Urinary bladder (tissue), 4 donors: Measurements from ENCODE around the gene TMEM208. TPM values are rescaled to one million over a fixed set of nuclear protein-coding genes. Genes with fewer than 3 reads are reported as not detected.
A peak's percentile ranks its signal among the peaks of the same experiment; 100 is the strongest.

Experiments used
- DNase-seq: peaks from one replicate; pipeline ENCODE4 v3.0.0-alpha.2; 2015; ENCODE audit errors: extremely low spot score
- H3K27ac ChIP-seq: one replicate; pipeline ENCODE4 v1.5.1; 2013; ENCODE audit warnings: low read depth, mild to moderate bottlenecking, moderate library complexity
- H3K36me3 ChIP-seq: one replicate; pipeline ENCODE4 v1.6.1; 2013; ENCODE audit warnings: mild to moderate bottlenecking, moderate library complexity; ENCODE audit not compliant: insufficient read depth
- H3K4me1 ChIP-seq: one replicate; pipeline ENCODE4 v1.6.1; 2013; ENCODE audit warnings: mild to moderate bottlenecking, moderate library complexity; ENCODE audit not compliant: insufficient read depth
- H3K4me3 ChIP-seq: one replicate; pipeline ENCODE4 v1.5.1; 2013; ENCODE audit warnings: low read depth, low read length
- WGBS: extraction: QIAGEN DNeasy Blood & Tissue Kit; methylation state at CpG from one replicate; pipeline ENCODE4 v1.1.7; 2013; 5-methylcytosine and 5-hydroxymethylcytosine counted together
- polyA plus RNA-seq: library from polyadenylated mRNA; stranded (reverse); fragments of 200-250 nt; gene quantifications from one replicate; pipeline ENCODE4 v1.2.3, GENCODE V29; 2013
- total RNA-seq: library from RNA; depleted of rRNA; stranded (reverse); fragments of >200 nt; gene quantifications from one replicate; pipeline ENCODE4 v1.2.3, GENCODE V29; 2014
- donor health status: healthy with polysubstance abuse.
- donor health status: healthy.

Gene TMEM208
- 12.6 TPM for total RNA-seq
- polyA plus RNA-seq = 54.4 TPM

GRCh38 chr16:67226804-67227566 lies at the start of gene TMEM208:
TMEM208 (plus strand) TSS chr16:67227130; CDS start chr16:67227219, 89 bp downstream.
- WGBS = under 1% methylated on average over 46 of the region's 46 CpGs
- peak; percentile 97 for DNase-seq

GRCh38 chr16:67177743-67178699 lies 48.9 kb upstream of the TMEM208 start:
- Histone ChIP-seq H3K27ac (peak overlapping the region; percentile 54), H3K4me1 (no peaks in the 10 kb centered on the region), H3K4me3 (peak overlapping the region; percentile 37), H3K36me3 (no peaks in the 10 kb centered on the region)
- WGBS = 5% methylated on average over 73 of the region's 73 CpGs
- no peak for DNase-seq

More at GRCh38 chr16:67226804-67227566, at the start of gene TMEM208:
- H3K36me3 ChIP-seq = no peaks in the 10 kb centered on the region
- H3K4me1 ChIP-seq = no peaks in the 10 kb centered on the region
- peak within 1 kb of the TSS; percentile 73 for H3K4me3 ChIP-seq
- H3K27ac ChIP-seq = peak within 1 kb of the TSS; percentile 73

- Histone ChIP-seq H3K4me1 (no peaks in the 10 kb centered on the region), H3K27ac (no peak overlapping the region), H3K36me3 (no peaks in the 10 kb centered on the region), H3K4me3 (no peak overlapping the region)
- WGBS = 91% methylated on average over 13 of the region's 13 CpGs
- no peak for DNase-seq
Measured at GRCh38 chr16:67179421-67180080, 47.4 kb upstream of the TMEM208 start.

GRCh38 chr16:67180166-67180565 lies 46.8 kb upstream of the TMEM208 start:
- H3K4me1 ChIP-seq = no peaks in the 10 kb centered on the region
- DNase-seq = no peak
- 94% methylated on average over 16 of the region's 16 CpGs for WGBS
- H3K4me3 ChIP-seq = no peak overlapping the region
- no peak overlapping the region for H3K27ac ChIP-seq
- H3K36me3 ChIP-seq = no peaks in the 10 kb centered on the region

DNA sequence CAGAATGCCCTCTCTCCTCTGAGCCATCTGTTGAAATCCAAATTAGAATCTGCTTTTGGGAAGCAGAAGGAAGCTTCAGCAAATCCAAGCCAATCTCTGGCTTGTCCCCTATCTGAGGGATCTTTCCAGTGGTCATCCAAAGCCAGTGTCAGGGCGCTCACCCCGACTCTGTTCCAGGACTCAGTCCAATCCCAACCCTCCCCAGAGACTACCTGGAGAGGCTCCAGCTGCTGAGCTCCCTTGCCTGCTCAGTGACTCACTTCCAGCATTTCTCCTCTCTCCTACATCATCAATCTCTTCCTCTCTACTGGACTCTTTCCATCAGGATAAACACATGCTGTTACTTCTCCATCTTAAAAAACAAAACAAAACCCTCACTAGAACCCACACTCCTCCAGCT lies 45.6 kb upstream of the TMEM208 start:
- no peaks in the 10 kb centered on the region for H3K4me1 ChIP-seq
- H3K36me3 ChIP-seq = no peaks in the 10 kb centered on the region

DNA sequence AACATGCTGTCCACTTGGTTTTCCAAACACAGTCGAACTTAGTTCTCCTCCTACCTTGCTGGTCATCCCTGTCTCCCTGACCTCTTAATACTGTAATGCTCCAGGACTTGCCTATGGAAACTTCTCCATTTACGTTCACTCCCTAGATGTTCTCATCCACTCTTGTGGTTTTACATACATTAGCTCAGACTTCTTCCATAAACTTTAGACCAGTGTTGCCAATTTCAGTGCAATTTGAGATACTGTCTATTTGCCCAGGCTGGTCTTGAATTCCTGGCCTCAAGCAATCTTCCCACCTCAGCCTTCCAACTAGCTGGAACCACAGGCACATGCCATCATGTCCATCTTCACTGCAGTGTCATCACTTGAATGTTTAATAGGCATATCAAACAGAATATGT lies 44.6 kb upstream of the TMEM208 start:
- H3K36me3 ChIP-seq = no peaks in the 10 kb centered on the region
- H3K4me3 ChIP-seq = no peak overlapping the region
- WGBS = 90% methylated on average over 2 of the region's 2 CpGs
- H3K4me1 ChIP-seq = no peaks in the 10 kb centered on the region
- no peak for DNase-seq
- no peak overlapping the region for H3K27ac ChIP-seq

More for the DNA sequence above, 45.6 kb upstream of the TMEM208 start:
- WGBS = 24% methylated on average over 2 of the region's 2 CpGs
- Histone ChIP-seq H3K27ac (no peak overlapping the region), H3K4me3 (no peak overlapping the region)
- no peak for DNase-seq

GRCh38 chr16:67183284-67183626 lies 43.7 kb upstream of the TMEM208 start:
- H3K4me1 ChIP-seq = no peaks in the 10 kb centered on the region
- no peak overlapping the region for H3K27ac ChIP-seq
- H3K36me3 ChIP-seq = no peaks in the 10 kb centered on the region
- DNase-seq = no peak
- WGBS = 6% methylated on average over 11 of the region's 11 CpGs
- H3K4me3 ChIP-seq = no peak overlapping the region

GRCh38 chr16:67183627-67184452 lies 43.1 kb upstream of the TMEM208 start, which contains the start of gene MATCAP1:
MATCAP1 (minus strand) TSS chr16:67183963; CDS start chr16:67180610, 3,353 bp downstream.
- Histone ChIP-seq H3K27ac (peak within 1 kb of the TSS; percentile 94), H3K4me3 (peak within 1 kb of the TSS; percentile 46), H3K4me1 (no peaks in the 10 kb centered on the region), H3K36me3 (no peaks in the 10 kb centered on the region)
- peak; percentile 96 for DNase-seq
- under 1% methylated on average over 77 of the region's 77 CpGs for WGBS

DNA sequence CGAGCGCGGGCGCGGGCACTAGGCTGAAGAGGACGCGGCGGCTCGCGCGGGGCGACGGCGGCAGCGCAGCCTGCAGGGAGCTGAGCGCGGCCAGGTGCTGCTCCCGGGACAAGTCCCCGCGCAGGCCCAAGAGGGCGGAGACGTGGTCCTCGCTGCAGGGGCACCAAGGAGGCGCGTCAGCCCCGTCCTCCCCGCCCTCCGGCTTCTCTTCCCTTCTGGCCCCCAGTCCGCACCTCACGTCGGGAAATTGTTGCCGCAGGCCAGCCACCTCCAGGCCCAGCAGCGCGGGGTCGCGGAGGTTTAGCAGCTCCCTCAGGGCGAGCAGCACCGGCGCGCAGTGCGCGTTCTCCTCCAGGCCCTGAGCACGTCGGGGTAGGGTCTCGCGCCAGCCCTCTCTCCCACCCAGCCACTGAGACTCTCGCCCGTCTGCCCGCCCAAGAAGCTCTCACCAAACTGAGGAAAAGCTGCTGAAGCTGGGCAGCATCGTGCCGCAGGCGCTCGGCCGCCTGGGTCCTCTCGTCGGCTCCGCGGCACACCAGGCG lies 42.4 kb upstream of the TMEM208 start:
- peak overlapping the region; percentile 94 for H3K27ac ChIP-seq
- no peaks in the 10 kb centered on the region for H3K4me1 ChIP-seq
- WGBS = 5% methylated on average over 59 of the region's 59 CpGs
- H3K4me3 ChIP-seq = peak overlapping the region; percentile 46
- no peak for DNase-seq
- no peaks in the 10 kb centered on the region for H3K36me3 ChIP-seq

DNA sequence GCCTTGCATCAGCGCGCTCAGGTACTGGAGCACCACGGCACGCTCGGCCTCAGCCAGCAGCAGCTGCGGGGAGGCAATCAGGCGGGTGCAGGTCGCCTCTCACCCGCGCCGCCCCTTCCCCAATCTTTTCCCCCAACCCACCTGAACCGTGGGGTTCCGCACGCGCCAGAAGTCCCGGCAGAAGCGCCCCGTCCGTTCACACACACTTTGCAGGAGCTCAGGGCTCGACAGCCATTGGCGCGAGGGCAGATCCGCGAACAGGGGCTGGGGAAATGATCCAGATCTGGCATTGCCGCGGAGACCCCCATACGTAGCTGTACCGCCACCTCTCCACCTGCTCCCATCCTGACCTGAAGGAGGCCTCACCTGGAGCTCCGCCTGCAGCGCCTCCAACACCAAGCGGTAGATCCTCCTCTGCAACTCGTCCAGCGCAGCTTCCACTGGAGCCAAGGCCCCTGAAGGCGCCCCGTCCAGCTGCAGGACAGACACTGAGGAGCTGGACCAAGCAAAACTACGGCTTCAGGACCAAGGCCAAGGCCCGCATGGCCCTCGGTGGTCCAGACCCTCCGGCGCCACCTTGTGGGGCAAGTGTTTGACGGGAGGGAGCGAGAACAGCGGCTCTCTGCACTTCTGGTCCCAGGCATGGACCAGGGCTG lies 41.8 kb upstream of the TMEM208 start:
- no peaks in the 10 kb centered on the region for H3K36me3 ChIP-seq
- 11% methylated on average over 43 of the region's 43 CpGs for WGBS
- H3K4me1 ChIP-seq = no peaks in the 10 kb centered on the region
- no peak overlapping the region for H3K27ac ChIP-seq
- DNase-seq = no peak
- H3K4me3 ChIP-seq = no peak overlapping the region

GRCh38 chr16:67185651-67186134 lies 41.2 kb upstream of the TMEM208 start:
- no peak for DNase-seq
- no peaks in the 10 kb centered on the region for H3K36me3 ChIP-seq
- H3K27ac ChIP-seq = no peak overlapping the region
- WGBS = 11% methylated on average over 12 of the region's 12 CpGs
- H3K4me3 ChIP-seq = no peak overlapping the region
- no peaks in the 10 kb centered on the region for H3K4me1 ChIP-seq

- no peak for DNase-seq
- Histone ChIP-seq H3K27ac (no peak overlapping the region), H3K36me3 (no peaks in the 10 kb centered on the region), H3K4me1 (no peaks in the 10 kb centered on the region), H3K4me3 (no peak overlapping the region)
- WGBS = 42% methylated on average over 5 of the region's 5 CpGs
Measured at GRCh38 chr16:67186550-67186950, 40.4 kb upstream of the TMEM208 start.
